Measurements from ENCODE around the gene MCC.

MCC gene

DNA sequence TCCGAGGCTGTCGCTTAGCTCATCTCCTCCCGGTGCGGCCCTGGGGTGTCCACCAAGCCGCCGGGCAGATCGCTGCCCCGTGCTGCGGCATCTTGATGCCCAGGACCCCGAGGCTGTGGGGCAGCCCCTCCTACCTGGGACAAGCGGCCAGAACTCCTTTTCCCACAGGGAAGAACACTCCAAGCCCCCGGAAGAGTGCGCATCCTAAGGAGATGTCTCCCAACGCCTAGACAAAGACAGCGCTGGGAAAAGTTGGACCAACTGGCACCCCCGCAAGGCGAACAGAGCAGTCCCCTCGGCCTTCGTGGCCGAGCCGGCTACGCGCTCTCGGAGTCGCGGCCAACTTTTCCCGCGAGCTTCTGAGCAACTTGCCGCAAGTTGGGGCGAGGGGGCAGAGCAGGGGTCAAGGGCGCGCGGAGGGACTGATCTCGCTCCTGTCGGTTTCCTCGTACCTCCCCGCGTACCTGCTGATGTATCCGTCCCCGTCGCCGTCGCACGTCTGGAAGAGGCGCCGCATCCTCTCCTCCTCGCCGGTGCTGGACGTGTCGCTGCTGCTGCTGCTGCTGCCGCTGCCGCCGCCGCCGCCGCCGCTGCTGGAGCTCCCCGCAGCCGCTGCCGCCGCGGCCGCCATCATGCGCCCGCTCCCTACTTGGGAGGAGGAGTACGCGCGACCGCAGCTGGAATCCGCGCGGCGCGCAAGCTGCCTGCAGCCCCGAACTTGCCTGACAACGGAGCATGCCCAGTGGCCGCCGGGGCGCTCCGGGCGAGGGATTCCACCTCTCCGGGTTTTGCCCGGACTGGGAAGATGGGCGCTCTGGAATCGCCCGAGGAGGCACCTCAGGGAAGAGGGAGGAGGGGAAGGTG is at the start of gene MCC:
TSS of gene MCC (minus strand) at position 673 of the 864 bp plus-strand sequence.
- peak; percentile 84 for DNase-seq (ENCODE audit: insufficient read length, low spot score)
- TF ChIP-seq POLR2A (IDR thresholded peaks at IDR 0.05; ENCODE audit: low read depth, low read length) = no peak
- FAIRE-seq = no peak

DNA sequence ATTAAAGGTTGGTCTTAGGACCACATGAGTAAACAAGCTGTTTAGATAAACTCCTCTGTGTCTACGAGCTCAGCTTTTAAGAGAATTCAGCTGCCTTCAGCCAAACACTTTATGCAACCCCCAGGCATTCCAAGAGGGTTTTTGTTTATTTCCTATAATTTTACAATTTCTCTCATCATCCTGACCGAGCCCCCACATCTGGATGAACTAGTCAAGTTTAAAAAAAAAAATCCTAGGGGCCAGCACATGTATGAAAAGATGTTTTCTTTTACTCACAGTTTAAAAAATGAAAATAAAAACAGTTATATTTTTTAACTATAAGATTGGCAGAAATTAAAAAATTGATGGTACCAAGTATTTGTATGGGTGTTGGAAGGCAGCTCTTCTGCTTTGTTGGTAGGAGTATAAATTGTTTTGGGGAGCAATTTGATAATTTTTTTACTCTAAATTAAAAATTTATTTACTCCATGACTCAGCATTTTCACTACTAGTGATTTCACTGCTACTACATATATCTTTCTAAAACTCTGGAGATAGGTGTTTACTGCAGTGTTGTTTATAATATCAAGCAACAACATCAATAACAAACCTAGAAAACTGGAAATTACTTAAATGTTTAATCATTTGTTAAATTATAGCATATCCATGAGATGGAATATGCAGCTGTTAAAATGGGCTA is 43.4 kb upstream of the MCC start:
- no peak for DNase-seq (ENCODE audit: insufficient read length, low spot score)
- no peak for TF ChIP-seq POLR2A (IDR thresholded peaks at IDR 0.05; ENCODE audit: low read depth, low read length)
- no peak for FAIRE-seq

DNA sequence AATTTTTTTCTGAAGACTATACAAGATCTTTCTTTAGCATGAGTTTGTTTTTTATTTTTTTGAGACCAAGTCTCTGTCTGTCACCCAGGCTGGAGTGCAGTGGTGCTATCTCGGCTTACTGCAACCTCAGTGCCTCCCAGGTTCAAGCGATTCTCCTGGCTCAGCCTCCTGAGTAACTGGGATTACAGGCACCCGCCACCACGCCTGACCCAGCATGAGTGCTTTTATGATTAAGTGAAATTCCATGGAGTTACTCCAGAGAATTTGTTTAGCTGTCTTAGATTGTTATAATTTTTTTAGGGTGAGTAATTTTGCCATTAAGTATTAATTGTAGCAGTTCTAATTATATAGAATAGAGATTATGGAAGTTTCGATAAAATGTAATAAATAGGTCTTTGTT is 39.5 kb upstream of the MCC start:
- no peak for FAIRE-seq
- TF ChIP-seq POLR2A (IDR thresholded peaks at IDR 0.05; ENCODE audit: low read depth, low read length) = no peak

DNA sequence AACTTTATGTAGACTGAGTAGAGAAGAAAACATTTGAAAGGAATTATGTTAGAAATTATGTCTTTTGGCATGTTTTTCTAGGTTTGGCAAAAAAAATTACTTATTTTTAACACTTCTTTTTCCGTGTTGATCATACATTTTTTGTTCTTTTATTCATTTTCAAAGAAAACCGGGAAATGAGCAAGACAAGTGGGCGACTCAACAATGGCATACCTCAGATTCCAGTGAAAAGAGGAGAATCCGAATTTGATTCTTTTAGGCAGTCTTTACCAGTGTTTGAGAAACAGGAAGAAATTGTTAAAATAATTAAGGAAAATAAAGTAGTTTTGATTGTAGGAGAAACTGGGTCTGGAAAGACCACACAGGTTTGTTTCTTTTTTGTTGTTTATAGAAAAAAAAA is 38.2 kb upstream of the MCC start:
- DNase-seq (ENCODE audit: insufficient read length, low spot score) = no peak
- no peak for FAIRE-seq
- no peak for TF ChIP-seq POLR2A (IDR thresholded peaks at IDR 0.05; ENCODE audit: low read depth, low read length)

More for the DNA sequence above, 39.5 kb upstream of the MCC start:
- no peak for DNase-seq (ENCODE audit: insufficient read length, low spot score)

DNA sequence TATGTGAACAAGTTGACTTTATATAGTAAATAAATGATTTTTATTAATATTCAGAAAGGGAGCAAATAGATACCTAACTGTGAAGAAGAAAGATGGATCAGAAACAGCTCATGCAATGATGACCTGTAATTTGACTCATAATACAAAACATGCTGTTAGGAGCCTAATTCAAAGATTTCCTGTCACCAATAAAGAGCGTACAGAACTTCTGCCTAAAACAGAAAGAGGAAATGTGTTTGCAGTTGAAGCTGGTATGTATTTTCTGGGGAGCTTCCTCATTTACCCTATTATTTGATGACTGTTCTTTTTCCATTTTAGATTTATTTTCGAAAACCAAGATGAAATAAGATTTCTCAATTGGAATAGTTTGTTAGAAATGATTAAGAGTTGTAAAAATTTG is 36.7 kb upstream of the MCC start:
- no peak for TF ChIP-seq POLR2A (IDR thresholded peaks at IDR 0.05; ENCODE audit: low read depth, low read length)
- no peak for DNase-seq (ENCODE audit: insufficient read length, low spot score)
- FAIRE-seq = peak; percentile 6

DNA sequence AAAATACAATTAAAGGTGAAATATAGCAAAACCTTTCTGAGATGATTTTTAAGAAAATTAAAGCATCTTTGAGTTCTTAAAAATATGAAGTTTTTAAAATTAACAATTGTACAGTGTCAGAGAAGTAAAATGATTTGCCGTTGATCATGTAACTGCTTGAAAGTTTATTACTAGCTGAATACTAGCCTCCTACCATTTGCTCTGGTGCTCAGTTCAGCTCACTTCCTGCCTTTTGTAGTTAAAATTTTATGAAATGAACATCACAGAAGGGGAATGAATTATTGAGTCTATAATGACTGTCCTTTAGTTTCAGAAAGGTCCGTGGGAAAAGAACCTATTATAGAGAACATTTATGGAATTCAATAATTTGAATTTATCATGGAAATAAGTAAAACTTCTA is 34.9 kb upstream of the MCC start:
- FAIRE-seq (peak; percentile 30), DNase-seq (ENCODE audit: insufficient read length, low spot score) (no peak)
- no peak for TF ChIP-seq POLR2A (IDR thresholded peaks at IDR 0.05; ENCODE audit: low read depth, low read length)

DNA sequence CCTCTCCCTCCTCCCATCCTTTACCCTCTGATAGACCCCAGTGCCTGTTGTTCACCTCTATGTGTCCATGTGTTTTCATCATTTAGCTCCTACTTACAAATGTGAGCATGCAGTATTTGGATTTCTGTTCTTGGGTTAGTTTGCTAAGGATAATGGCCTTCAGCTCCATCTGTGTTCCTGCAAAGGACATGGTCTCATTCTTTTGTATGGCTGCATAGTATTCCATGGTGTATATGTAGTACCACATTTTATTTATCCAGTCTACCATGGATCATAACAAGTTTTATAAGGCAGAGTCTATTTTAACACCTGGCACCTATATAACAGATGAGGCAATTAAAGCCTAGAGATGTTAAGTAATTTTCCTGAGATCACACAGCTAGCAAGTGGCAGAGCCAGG is 32.6 kb upstream of the MCC start:
- FAIRE-seq (no peak), DNase-seq (ENCODE audit: insufficient read length, low spot score) (no peak)
- TF ChIP-seq POLR2A (IDR thresholded peaks at IDR 0.05; ENCODE audit: low read depth, low read length) = no peak

DNA sequence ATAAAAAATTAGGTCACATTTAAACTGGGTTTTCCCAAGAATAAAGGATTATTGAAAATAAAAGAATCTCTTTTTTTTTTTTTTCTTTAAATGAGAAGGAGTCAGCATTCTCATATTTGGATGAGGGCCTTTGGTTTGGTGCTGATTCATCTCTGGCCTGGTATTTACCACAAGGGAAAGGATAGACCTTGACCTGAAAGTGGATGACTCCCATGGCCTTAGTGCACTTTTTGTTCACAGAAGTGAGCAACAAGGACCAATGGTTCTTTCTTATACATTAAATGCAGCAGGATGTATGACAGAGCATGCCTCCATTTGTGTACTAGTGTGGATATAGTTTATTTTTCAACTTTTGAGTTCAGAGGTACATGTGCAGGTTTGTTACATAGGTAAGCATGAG is 32.2 kb upstream of the MCC start:
- DNase-seq (ENCODE audit: insufficient read length, low spot score) (peak; percentile 6), FAIRE-seq (peak; percentile 88)
- no peak for TF ChIP-seq POLR2A (IDR thresholded peaks at IDR 0.05; ENCODE audit: low read depth, low read length)

DNA sequence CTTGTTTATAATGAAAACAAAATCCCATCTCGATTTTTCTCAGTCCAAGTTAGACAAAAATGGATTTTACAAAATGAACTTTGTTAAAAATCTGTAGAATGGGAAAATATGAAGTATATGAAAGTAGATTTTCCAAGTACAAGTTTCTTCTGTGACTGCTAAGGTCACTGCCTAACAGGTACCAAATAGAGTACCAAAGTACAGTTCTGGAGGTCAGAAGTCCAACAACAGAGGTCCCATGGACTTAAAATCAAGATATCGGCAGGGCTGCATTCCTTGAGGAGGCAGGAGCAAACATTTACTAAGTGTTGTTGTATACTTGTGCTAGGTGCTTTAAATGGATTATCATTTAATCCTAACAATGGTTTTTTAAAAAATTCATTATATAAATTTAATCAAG is 31.2 kb upstream of the MCC start:
- DNase-seq (ENCODE audit: insufficient read length, low spot score) = no peak
- TF ChIP-seq POLR2A (IDR thresholded peaks at IDR 0.05; ENCODE audit: low read depth, low read length) = no peak
- FAIRE-seq = no peak

DNA sequence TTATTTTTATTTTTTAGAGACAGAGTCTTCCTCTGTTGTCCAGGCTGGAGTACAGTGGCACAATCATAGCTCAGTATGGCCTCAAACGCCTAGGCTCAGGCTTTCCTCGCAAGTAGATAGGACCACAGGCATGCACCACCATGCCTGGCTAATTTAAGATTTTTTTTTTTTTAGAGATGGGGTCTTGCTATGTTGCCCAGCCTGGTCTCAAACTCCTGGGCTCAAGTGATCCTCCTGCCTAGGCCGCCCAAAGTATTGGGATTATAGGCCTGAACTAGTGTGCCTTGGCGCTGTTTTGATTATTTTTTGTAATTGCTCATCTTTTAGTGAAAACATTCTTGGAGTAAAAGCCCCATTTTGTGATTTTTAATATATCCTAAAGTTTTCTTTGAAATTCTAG is 30.6 kb upstream of the MCC start:
- TF ChIP-seq POLR2A (IDR thresholded peaks at IDR 0.05; ENCODE audit: low read depth, low read length) = no peak
- FAIRE-seq (no peak), DNase-seq (ENCODE audit: insufficient read length, low spot score) (no peak)

DNA sequence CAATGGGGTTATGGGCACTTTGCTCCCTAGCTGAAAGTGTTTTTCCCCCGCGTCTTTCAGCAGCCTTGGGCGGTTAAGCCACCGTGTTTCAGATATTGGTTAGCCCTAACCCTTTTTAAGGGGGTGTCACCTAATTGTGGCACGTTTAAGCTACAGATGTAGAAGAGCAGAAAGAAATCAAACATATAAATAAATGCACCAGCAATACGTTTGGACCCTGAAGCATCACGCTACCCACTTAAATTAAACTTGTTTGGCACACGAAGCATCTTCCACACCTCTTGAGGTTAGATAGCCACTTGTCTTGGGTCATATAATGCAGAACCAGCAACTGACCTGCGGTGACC is 26.0 kb upstream of the MCC start:
- FAIRE-seq (no peak), DNase-seq (ENCODE audit: insufficient read length, low spot score) (no peak)
- no peak for TF ChIP-seq POLR2A (IDR thresholded peaks at IDR 0.05; ENCODE audit: low read depth, low read length)

DNA sequence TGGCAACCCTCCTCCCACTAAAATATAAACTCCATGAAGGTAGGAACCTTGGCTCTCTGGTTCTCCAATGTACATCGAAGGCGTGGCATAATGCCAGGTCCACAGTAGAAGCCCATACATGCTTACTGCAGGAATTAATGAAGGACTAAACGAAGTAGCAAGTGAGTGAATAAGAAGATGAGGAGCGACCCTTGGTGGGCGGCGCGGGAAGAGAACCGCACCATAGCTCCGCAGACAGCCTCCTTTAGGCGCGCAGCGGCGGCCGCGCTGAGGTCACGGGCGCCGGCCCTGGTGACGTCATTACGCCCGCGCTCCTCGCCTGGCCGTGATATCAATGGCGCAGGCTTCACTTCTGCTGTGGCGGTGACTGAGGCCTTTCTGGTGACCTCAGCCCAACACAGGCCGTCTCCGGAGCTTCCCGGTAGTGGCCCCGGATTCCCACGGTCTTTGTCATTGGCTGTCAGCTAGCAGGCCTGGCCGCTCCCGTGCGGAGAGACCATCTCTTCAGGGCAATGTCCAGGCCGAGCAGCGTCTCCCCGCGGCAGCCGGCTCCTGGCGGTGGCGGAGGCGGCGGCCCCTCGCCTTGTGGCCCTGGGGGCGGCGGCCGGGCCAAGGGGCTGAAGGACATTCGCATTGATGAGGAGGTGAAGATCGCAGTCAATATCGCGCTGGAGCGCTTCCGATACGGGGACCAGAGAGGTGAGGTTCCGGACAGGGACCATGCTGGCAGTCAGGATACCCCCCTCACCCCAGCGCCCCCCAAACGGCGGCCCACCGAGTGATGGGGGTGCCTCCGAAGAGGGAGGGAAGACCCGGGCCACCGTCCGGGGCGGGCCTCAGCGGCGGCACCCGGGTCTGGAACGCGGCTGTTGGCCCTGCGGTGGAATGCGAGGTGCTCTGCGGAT is 25.4 kb upstream of the MCC start, which contains the start of gene YTHDC2:
TSS of gene YTHDC2 (plus strand) at position 311 of the 905 bp plus-strand sequence. CDS start at position 513, 202 bp downstream.
- DNase-seq (ENCODE audit: insufficient read length, low spot score) (peak; percentile 64), FAIRE-seq (peak; percentile 57)
- TF ChIP-seq POLR2A (IDR thresholded peaks at IDR 0.05; ENCODE audit: low read depth, low read length) = peak; percentile 89

DNA sequence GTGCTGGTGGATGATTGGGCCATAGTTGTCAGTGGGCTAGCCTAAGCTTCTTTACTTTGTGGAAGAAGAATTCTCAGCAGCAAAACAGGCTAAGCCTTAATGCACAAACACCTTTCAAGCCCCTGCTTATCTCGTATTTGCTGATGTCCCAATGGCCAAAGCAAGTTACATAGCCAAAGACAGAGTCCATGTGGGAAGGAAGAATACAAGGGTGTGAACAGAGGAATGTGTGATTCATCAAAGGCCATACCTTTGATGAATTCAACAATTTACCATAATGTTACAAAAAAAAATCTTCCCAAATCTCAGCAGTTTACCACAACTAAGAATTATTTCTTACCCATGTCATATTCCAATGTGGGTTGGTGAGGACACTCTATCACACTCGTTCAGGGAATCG is 24.1 kb upstream of the MCC start:
- TF ChIP-seq POLR2A (IDR thresholded peaks at IDR 0.05; ENCODE audit: low read depth, low read length) = no peak
- FAIRE-seq (no peak), DNase-seq (ENCODE audit: insufficient read length, low spot score) (no peak)

Measured in H54 (cell line).